ENCODE measurements around the gene CA12.

DNA sequence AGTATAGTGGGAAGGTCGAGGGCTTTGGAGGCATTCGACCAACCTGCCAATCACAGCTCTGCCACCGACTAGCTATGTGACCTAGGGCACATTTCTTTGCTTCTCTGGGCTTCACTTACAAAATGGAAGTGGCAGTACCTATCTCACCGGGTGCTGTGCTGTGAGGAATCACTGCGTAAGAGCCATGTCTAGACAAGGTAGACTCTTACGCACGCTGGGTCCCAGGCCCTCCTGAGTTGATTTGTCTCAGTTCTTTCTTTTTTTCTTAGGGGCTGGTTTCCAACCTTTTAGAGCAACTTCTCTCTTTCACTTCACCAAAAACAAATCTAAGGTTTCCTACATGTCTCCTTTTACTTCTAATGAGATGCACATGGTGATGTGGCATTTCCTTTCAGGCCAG lies 18.8 kb downstream of the CA12 start:
- TF ChIP-seq, protein P1, sequence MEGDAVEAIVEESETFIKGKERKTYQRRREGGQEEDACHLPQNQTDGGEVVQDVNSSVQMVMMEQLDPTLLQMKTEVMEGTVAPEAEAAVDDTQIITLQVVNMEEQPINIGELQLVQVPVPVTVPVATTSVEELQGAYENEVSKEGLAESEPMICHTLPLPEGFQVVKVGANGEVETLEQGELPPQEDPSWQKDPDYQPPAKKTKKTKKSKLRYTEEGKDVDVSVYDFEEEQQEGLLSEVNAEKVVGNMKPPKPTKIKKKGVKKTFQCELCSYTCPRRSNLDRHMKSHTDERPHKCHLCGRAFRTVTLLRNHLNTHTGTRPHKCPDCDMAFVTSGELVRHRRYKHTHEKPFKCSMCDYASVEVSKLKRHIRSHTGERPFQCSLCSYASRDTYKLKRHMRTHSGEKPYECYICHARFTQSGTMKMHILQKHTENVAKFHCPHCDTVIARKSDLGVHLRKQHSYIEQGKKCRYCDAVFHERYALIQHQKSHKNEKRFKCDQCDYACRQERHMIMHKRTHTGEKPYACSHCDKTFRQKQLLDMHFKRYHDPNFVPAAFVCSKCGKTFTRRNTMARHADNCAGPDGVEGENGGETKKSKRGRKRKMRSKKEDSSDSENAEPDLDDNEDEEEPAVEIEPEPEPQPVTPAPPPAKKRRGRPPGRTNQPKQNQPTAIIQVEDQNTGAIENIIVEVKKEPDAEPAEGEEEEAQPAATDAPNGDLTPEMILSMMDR (conservative IDR thresholded peaks at IDR 0.05 in 1 of 2, IDR thresholded peaks at IDR 0.05 in 1 of 2; ENCODE audit: extremely low read depth in 1 of 2, insufficient read depth in 1 of 2, low read depth in 1 of 2, low read length in 2 of 2): no peak
- no peak for TF ChIP-seq EZH2 (IDR thresholded peaks at IDR 0.05; ENCODE audit: borderline replicate concordance, low read length)

All from mammary epithelial cell (primary cell).